Right atrium auricular region (tissue), 2 donors: ENCODE results near the gene MIPOL1. TPM values are rescaled to one million over a fixed set of nuclear protein-coding genes. Genes with fewer than 3 reads are reported as not detected.
A peak's percentile ranks its signal among the peaks of the same experiment; 100 is the strongest.

Source experiments
- DNase-seq: peaks from one replicate; pipeline ENCODE4 v3.0.0-alpha.2; 2019; ENCODE audit warnings: low spot score
- H3K27ac ChIP-seq, 2 donors: fragments of 200-600 bp; sonication (generic); 1 replicate in 1 of 2; 2 replicates in 1 of 2; pipeline ENCODE4 v1.5.1; 2016 to 2019
- H3K27me3 ChIP-seq, 2 donors: fragments of 200-600 bp; sonication (generic); one replicate each; pipeline versions ENCODE4 v1.5.1 to v1.6.0; 2017 to 2019
- H3K36me3 ChIP-seq: fragments of 200-600 bp; sonication (generic); one replicate; pipeline ENCODE4 v1.5.1; 2016
- H3K4me1 ChIP-seq, 2 donors: fragments of 200-600 bp; sonication (generic); one replicate each; pipeline versions ENCODE4 v1.5.1 to v1.6.0; 2017 to 2019
- H3K4me3 ChIP-seq, 2 donors: fragments of 200-600 bp; sonication (generic); 1 replicate in 1 of 2; 2 replicates in 1 of 2; pipeline ENCODE4 v1.5.1; 2017 to 2019; ENCODE audit warnings: mild to moderate bottlenecking in 1 of 2, moderate library complexity in 1 of 2
- H3K9me3 ChIP-seq, 2 donors: fragments of 200-600 bp; sonication (generic); one replicate each; pipeline ENCODE4 v1.5.1; 2019
- total RNA-seq, 2 donors: library from RNA; depleted of rRNA; stranded (reverse); fragments of >200 nt; gene quantifications; one replicate each; pipeline ENCODE4 v1.1.0, GENCODE V29; 2016
- TF ChIP-seq, protein P1 (sequence below), 2 donors: fragments of 200-600 bp; sonication (generic); IDR thresholded peaks; one replicate each; pipeline ENCODE4 v1.5.1; 2019; ENCODE audit warnings: antibody characterized with exemption in 2 of 2

MIPOL1 gene
- total RNA-seq, 2 donors from 2014 or later: 4.9 to 6.2 TPM

DNA sequence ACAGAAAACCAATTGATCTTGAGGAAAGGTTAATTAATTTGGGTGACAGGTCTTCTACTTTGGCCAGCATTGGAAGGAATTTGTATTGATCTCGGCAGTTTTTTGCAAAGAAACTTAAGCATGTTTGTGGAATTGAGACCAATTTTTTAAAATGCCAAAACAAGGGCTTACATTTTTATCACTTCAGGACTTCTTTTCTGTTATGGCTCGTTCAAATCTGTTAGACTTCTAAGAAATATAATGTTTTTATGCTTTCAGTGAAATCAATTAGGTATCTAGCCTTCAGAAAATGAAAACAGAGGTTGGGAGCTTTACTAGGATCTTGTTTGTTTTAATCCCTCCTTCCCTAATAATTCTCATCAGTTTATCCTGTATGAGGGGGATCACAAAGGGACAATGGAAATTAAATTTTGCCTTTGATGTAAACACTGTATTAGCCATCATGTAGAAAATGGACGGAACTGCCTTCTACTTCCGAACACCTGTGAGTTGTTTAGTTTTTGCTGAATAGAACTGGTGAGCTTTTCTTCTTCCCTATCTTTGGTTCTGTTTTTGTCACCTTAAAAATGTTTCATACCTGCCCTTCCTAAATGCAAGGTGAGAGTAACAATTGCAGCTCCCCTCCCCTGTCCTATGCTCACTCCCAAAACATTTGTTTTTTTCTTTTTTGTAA lies 389.5 kb downstream of the MIPOL1 start:
- no peak overlapping the region for H3K4me3 ChIP-seq
- no peaks in the 10 kb centered on the region for H3K9me3 ChIP-seq
- peaks cover 64 to 86% of the 10 kb centered on the region in 2 donors for H3K27me3 ChIP-seq
- DNase-seq: no peak
- no peaks in the 10 kb centered on the region for H3K36me3 ChIP-seq
- H3K4me1 ChIP-seq: peaks cover 0 to 40% of the 10 kb centered on the region in 2 donors
- no peak overlapping the region for H3K27ac ChIP-seq
- TF ChIP-seq, protein P1, sequence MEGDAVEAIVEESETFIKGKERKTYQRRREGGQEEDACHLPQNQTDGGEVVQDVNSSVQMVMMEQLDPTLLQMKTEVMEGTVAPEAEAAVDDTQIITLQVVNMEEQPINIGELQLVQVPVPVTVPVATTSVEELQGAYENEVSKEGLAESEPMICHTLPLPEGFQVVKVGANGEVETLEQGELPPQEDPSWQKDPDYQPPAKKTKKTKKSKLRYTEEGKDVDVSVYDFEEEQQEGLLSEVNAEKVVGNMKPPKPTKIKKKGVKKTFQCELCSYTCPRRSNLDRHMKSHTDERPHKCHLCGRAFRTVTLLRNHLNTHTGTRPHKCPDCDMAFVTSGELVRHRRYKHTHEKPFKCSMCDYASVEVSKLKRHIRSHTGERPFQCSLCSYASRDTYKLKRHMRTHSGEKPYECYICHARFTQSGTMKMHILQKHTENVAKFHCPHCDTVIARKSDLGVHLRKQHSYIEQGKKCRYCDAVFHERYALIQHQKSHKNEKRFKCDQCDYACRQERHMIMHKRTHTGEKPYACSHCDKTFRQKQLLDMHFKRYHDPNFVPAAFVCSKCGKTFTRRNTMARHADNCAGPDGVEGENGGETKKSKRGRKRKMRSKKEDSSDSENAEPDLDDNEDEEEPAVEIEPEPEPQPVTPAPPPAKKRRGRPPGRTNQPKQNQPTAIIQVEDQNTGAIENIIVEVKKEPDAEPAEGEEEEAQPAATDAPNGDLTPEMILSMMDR (IDR thresholded peaks at IDR 0.05): no peak

DNA sequence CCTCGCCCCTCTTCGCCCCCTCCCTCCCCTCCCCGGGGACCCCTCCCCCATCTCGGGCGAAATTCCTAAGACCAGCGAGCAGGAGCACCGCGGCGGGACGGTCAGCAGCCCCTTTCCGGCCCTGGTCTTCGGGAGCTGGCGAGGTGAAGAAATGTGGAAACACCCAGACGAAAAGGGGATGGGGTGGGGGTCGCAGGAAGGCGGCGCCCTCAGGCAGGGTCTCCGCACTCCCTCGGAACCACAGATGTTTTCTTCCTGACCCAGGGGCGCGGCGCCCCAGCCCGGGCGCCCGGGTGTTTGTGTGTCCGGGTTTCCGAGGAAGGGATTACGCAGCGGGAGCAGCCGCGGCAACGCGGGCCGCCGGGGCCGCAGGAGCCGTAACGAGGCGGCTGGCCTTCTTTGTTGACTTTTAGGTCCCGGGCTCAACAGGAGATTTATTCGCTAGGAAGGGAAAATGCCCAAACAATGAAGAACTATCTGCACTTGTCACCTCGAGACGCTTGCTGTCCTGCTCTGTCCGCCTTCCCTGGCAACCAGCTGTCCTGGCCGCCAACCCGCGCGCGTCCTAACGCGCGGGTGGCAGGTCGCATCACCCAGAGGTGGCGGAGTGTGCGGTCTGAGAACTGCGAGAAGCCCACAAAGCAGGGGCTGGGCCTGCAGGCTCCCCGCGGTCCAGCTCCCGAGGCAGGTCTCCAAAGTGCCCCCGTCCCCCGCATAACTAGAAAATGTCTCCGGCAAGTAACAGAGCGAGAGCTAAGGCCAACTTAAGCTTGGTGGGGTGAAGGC lies 390.3 kb downstream of the MIPOL1 start:
- no peak overlapping the region for H3K27ac ChIP-seq
- no peak for DNase-seq
- TF ChIP-seq, protein P1 (IDR thresholded peaks at IDR 0.05): no peak
- no peaks in the 10 kb centered on the region for H3K36me3 ChIP-seq
- peaks cover 69 to 94% of the 10 kb centered on the region in 2 donors for H3K27me3 ChIP-seq
- peak overlapping the region in 1 of 2 donors; percentile 1 for H3K4me3 ChIP-seq
- H3K4me1 ChIP-seq: peaks cover 0 to 41% of the 10 kb centered on the region in 2 donors
- no peaks in the 10 kb centered on the region for H3K9me3 ChIP-seq

DNA sequence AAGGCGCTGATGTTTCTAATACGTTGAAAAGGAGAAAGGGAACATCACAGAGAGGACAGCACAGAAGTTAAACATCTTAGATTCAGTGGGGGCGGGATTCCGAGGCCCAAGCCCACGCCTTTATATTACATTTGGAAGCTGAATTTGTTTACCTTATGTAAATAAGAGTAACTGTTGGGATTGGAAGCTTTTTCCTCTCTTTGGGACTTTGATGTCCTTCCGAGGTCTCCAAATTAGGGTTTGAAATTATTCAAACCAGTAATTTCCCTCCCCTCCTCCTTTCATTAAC lies 390.9 kb downstream of the MIPOL1 start:
- no peaks in the 10 kb centered on the region for H3K36me3 ChIP-seq
- TF ChIP-seq, protein P1 (IDR thresholded peaks at IDR 0.05): no peak
- no peaks in the 10 kb centered on the region for H3K9me3 ChIP-seq
- no peak for DNase-seq
- peaks cover 0 to 37% of the 10 kb centered on the region in 2 donors for H3K4me1 ChIP-seq
- H3K4me3 ChIP-seq: no peak overlapping the region
- peaks cover 67 to 95% of the 10 kb centered on the region in 2 donors for H3K27me3 ChIP-seq
- no peak overlapping the region for H3K27ac ChIP-seq

DNA sequence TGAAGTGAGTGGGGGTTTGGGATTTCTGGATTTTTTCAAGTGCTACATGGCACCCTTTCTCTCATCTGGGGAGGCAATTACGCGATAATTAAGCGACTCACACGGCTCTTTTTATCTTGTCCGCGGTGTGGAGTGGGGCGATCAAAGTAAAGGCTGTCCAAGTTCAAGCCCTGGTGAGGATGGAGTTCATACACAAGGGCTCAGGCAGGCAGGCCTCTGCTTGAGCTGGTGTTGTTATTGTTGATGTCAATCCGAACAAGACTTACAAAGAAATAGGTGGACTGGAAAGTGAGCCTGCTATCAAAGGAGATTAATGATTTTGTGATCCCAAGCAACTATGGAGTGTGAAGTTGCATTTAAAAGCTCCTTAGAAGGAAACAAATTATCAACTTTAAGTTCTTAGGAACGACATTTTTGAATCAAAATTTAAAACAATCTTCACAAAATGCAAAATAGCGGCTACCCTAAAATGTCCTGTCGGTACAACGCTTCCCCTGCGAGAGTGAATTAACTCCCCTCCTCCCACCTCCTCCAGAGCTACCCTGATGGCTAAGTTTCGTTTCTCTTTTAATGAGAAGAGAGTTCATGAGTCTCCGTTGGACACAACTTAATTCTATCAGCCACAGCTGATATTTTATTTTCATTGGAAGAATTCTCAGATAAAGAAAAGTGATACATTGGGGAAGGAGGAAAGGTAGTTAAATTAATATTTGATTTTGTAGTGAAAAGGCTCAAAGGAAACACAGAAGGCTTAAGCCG lies 391.4 kb downstream of the MIPOL1 start:
- H3K4me1 ChIP-seq: peaks cover 0 to 34% of the 10 kb centered on the region in 2 donors
- DNase-seq: no peak
- no peak overlapping the region for H3K27ac ChIP-seq

DNA sequence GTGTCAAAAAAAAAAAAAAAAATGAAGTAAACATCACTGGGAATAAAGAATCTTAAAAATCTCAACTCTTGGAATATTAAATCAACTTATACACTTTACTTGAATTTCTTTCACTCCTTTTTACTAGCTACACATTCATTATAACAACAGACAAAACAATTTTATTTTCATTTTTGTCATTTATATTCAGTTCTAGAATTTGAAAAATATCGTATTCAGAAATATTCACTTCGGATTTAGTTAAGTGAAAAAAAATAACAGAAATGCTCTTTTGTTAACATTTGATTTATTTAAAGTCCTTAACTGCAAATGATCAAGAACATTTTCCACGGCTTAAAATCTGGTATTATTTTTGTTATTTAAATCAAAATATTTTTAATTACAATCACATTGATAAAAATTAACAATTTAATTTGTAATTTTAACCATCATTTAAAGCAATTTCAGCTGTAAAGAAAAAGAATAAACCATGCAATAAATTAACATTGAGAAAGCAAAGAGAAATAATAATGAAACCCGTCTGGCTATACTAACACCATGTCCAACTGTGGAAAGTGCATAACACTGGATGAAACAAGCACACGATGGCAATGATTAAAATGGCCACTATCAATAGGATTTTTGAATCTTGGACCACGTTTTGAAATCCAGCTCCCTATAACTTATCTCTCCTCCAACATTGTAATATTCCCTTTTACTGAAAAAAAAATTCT lies 392.1 kb downstream of the MIPOL1 start:
- no peak for DNase-seq
- TF ChIP-seq, protein P1 (IDR thresholded peaks at IDR 0.05): no peak
- H3K9me3 ChIP-seq: no peaks in the 10 kb centered on the region
- peaks cover 0 to 34% of the 10 kb centered on the region in 2 donors for H3K4me1 ChIP-seq
- peaks cover 70 to 95% of the 10 kb centered on the region in 2 donors for H3K27me3 ChIP-seq
- no peaks in the 10 kb centered on the region for H3K36me3 ChIP-seq
- H3K4me3 ChIP-seq: no peak overlapping the region
- H3K27ac ChIP-seq: no peak overlapping the region

More for the DNA sequence above, 391.4 kb downstream of the MIPOL1 start:
- no peak overlapping the region for H3K4me3 ChIP-seq
- TF ChIP-seq, protein P1 (IDR thresholded peaks at IDR 0.05): no peak
- H3K36me3 ChIP-seq: no peaks in the 10 kb centered on the region
- H3K9me3 ChIP-seq: no peaks in the 10 kb centered on the region
- peaks cover 70 to 96% of the 10 kb centered on the region in 2 donors for H3K27me3 ChIP-seq
